ENCODE measurements around the gene STRIP1. TPM values are rescaled to one million over a fixed set of nuclear protein-coding genes. Genes with fewer than 3 reads are reported as not detected.
"Not testable (repeated sequence)": the region's sequence is repeated elsewhere in the genome, so short reads cannot be mapped to it uniquely, and the experiment has no call there.

STRIP1 gene
- total RNA-seq, 2 experiments from 2014 or later = 42.2 to 45.5 TPM

DNA sequence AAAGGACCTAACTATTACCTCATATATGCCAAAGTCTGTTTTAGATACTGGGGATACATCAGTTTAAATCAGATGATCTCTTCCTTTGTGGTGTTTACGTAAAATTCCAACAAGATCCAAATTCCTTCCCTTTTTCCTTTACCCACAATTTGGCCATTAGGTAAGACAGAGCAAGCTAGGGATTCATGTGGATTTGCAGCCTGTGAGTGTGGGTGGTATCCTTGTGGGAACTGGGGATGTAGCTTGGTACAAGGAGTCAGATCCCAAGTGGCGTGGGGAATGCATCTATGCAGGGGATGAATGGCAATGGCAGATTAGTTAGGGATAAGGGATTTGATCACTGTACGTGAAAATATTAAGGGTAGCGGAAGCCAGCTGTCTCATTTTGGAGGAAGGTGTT lies 9.8 kb upstream of the STRIP1 start:
- intact Hi-C loops (cut with micrococcal nuclease; ENCODE audit: unreplicated experiment) = no loop called here
- Histone ChIP-seq H3K4me2 (ENCODE audit: low read length) (no peak overlapping the region), H3K27ac (ENCODE audit: low read depth, low read length, poor library complexity, severe bottlenecking) (no peak overlapping the region), H3K9me2 (ENCODE audit: insufficient read depth, low read length) (no peaks in the 10 kb centered on the region), H4K20me1 (ENCODE audit: insufficient read depth, low read length) (no peaks in the 10 kb centered on the region), H3K9me3 (ENCODE audit: low read length) (no peaks in the 10 kb centered on the region), H2AFZ (ENCODE audit: low read length) (no peak overlapping the region), H3K4me3 (ENCODE audit: low read depth, low read length, poor library complexity, severe bottlenecking) (no peak overlapping the region), H3K79me2 (ENCODE audit: insufficient read depth, low read depth, low read length) (no peaks in the 10 kb centered on the region), H3K36me3 (ENCODE audit: insufficient read depth, low read length) (peaks cover 51% of the 10 kb centered on the region), H3K4me1 (ENCODE audit: insufficient read depth, low read length, poor library complexity, severe bottlenecking) (no peaks in the 10 kb centered on the region)
- DNase-seq (ENCODE audit: low spot score) = no peak
- ChIA-PET CTCF (ENCODE audit: unreplicated experiment) (no interaction called here), POLR2A (interaction anchor here (0.7 kb wide), 1 partner anchor 254 kb away, joined by 5 read pairs; no protein-coding TSS in a partner anchor)
- TF ChIP-seq EZH2phosphoT487 (IDR thresholded peaks at IDR 0.05; ENCODE audit: borderline replicate concordance, low read depth, low read length) = no peak
- TF ChIP-seq, protein P1, sequence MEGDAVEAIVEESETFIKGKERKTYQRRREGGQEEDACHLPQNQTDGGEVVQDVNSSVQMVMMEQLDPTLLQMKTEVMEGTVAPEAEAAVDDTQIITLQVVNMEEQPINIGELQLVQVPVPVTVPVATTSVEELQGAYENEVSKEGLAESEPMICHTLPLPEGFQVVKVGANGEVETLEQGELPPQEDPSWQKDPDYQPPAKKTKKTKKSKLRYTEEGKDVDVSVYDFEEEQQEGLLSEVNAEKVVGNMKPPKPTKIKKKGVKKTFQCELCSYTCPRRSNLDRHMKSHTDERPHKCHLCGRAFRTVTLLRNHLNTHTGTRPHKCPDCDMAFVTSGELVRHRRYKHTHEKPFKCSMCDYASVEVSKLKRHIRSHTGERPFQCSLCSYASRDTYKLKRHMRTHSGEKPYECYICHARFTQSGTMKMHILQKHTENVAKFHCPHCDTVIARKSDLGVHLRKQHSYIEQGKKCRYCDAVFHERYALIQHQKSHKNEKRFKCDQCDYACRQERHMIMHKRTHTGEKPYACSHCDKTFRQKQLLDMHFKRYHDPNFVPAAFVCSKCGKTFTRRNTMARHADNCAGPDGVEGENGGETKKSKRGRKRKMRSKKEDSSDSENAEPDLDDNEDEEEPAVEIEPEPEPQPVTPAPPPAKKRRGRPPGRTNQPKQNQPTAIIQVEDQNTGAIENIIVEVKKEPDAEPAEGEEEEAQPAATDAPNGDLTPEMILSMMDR (conservative IDR thresholded peaks at IDR 0.05; ENCODE audit: low read length) = no peak
- BruUV-seq (replicated peaks) = no TSS peak

DNA sequence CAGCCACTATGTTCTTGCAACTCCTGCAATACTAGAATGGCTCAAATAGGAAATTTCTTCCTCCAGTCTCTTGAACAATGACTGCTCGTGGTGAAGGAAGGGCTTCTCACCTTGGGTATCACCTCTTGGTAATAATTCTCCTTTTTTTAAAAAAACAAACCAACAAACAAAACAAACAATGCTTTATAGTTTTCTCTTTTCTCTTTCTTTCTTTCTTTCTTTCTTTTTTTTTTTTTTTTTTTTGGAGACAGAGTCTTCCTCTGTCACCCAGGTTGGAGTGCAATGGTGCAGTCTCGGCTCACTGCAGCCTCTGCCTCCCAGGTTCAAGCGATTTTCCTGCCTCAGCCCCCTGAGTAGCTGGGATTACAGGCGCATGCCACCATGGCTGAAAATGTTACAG lies 3.7 kb upstream of the STRIP1 start:
- Histone ChIP-seq H3K79me2 (ENCODE audit: insufficient read depth, low read depth, low read length) (peaks cover 11% of the 10 kb centered on the region), H2AFZ (ENCODE audit: low read length) (peak overlapping the region; percentile 71; the same call in 1 of the 2 replicates), H3K4me3 (ENCODE audit: low read depth, low read length, poor library complexity, severe bottlenecking) (peak overlapping the region; percentile 50), H3K4me2 (ENCODE audit: low read length) (peak overlapping the region; percentile 52), H3K4me1 (ENCODE audit: insufficient read depth, low read length, poor library complexity, severe bottlenecking) (peaks cover 30% of the 10 kb centered on the region)
- H3K9me2 ChIP-seq (ENCODE audit: insufficient read depth, low read length); POLR2A ChIA-PET; CTCF ChIA-PET (ENCODE audit: unreplicated experiment); H3K9me3 ChIP-seq (ENCODE audit: low read length); H4K20me1 ChIP-seq (ENCODE audit: insufficient read depth, low read length); BruUV-seq (replicated peaks); H3K36me3 ChIP-seq (ENCODE audit: insufficient read depth, low read length); H3K27ac ChIP-seq (ENCODE audit: low read depth, low read length, poor library complexity, severe bottlenecking); intact Hi-C loops (cut with micrococcal nuclease; ENCODE audit: unreplicated experiment); DNase-seq (ENCODE audit: low spot score): not testable (repeated sequence)

DNA sequence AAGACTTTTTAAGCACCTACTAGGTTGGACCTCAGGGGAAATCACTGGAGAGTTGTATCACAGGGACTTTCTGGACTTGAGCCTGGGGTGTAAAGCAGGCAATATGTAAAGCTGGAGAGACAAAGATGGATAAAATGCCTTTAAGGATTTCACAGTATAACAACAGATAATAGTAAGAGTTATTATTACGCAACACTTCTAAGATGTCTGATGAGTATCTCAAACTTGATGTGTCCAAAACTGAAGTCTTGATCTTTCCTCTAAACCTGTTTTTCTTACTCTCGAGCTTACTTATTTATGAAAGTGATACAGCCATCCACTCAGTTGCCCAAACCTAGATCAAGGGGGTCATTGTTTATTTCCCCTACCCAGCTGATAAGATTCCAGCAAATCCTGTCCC lies 2.1 kb upstream of the STRIP1 start:
- Histone ChIP-seq H3K9me3 (ENCODE audit: low read length) (no peaks in the 10 kb centered on the region), H3K4me3 (ENCODE audit: low read depth, low read length, poor library complexity, severe bottlenecking) (no peak overlapping the region), H3K4me2 (ENCODE audit: low read length) (no peak overlapping the region), H3K79me2 (ENCODE audit: insufficient read depth, low read depth, low read length) (peaks cover 27% of the 10 kb centered on the region), H3K27ac (ENCODE audit: low read depth, low read length, poor library complexity, severe bottlenecking) (no peak overlapping the region), H3K9me2 (ENCODE audit: insufficient read depth, low read length) (no peaks in the 10 kb centered on the region), H3K36me3 (ENCODE audit: insufficient read depth, low read length) (peaks cover 7% of the 10 kb centered on the region; the same call in 1 of the 2 replicates), H3K4me1 (ENCODE audit: insufficient read depth, low read length, poor library complexity, severe bottlenecking) (peaks cover 37% of the 10 kb centered on the region), H4K20me1 (ENCODE audit: insufficient read depth, low read length) (no peaks in the 10 kb centered on the region), H2AFZ (ENCODE audit: low read length) (peak overlapping the region; percentile 85; the same call in 1 of the 2 replicates)
- ChIA-PET CTCF (ENCODE audit: unreplicated experiment) (no interaction called here), POLR2A (interaction anchor here (0.8 kb wide), 1 partner anchor 56 kb away, joined by 3 read pairs; no protein-coding TSS in a partner anchor)
- no TSS peak for BruUV-seq (replicated peaks)
- intact Hi-C loops (cut with micrococcal nuclease; ENCODE audit: unreplicated experiment) = no loop called here
- TF ChIP-seq, protein P1 (conservative IDR thresholded peaks at IDR 0.05; ENCODE audit: low read length) = no peak
- no peak for TF ChIP-seq EZH2phosphoT487 (IDR thresholded peaks at IDR 0.05; ENCODE audit: borderline replicate concordance, low read depth, low read length)
- DNase-seq (ENCODE audit: low spot score) = no peak
